ENCODE results near the gene CD33. TPM values are rescaled to one million over a fixed set of nuclear protein-coding genes. Genes with fewer than 3 reads are reported as not detected.

Gene CD33
- total and polyA plus RNA-seq, 3 donors from 2014 or later, result 1.3 to 3.8 (median 1.7) TPM

DNA sequence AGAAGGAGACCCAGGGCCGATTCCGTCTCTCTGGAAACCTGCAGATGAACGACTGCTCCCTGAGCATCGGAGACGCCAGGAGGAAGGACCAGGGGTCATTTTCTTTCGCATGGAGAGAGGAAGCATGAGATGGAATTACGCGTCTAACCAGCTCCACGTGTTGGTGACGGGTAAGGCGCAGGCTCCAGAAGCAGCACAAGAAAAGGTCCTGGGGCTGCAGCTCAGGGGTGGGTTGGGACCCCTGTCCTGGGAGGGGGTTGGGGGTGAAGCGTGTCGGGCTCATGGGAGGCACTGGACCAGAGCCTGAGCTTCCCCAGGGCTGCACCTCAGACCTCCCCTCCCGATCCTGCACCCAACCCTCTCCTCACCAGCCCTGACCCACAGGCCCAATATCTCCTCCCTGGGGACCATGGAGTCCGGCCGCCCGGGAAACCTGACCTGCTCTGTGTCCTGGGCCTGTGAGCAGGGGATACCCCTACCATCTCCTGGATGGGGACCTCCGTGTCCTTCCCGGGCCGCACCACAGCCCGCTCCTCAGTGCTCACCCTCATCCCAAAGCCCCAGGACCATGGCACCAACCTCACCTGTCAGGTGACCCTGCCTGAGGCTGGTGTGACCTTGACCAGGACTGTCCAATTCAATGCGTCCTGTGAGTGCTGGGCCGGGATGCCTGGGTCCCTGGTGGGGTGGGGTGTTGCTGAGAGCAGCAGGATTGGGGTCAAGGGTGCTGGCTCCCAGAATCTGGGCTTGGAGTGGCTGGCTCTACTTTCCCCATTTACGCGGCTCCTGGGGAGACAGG is 39.6 kb upstream of the CD33 start:
- Histone ChIP-seq H3K27me3 (no peaks in the 10 kb centered on the region), H3K4me3 (no peak overlapping the region), H3K36me3 (ENCODE audit: low read depth, missing control alignments) (no peaks in the 10 kb centered on the region), H3K9me3 (no peaks in the 10 kb centered on the region), H3K27ac (no peak overlapping the region), H3K4me1 (peaks cover 7% of the 10 kb centered on the region)
- no peak for TF ChIP-seq POLR2A (IDR thresholded peaks at IDR 0.05)
- TF ChIP-seq, protein P1, sequence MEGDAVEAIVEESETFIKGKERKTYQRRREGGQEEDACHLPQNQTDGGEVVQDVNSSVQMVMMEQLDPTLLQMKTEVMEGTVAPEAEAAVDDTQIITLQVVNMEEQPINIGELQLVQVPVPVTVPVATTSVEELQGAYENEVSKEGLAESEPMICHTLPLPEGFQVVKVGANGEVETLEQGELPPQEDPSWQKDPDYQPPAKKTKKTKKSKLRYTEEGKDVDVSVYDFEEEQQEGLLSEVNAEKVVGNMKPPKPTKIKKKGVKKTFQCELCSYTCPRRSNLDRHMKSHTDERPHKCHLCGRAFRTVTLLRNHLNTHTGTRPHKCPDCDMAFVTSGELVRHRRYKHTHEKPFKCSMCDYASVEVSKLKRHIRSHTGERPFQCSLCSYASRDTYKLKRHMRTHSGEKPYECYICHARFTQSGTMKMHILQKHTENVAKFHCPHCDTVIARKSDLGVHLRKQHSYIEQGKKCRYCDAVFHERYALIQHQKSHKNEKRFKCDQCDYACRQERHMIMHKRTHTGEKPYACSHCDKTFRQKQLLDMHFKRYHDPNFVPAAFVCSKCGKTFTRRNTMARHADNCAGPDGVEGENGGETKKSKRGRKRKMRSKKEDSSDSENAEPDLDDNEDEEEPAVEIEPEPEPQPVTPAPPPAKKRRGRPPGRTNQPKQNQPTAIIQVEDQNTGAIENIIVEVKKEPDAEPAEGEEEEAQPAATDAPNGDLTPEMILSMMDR (IDR thresholded peaks at IDR 0.05), result no peak
- DNase-seq, result no peak
- intact Hi-C loops (cut with DNase I; ENCODE audit: low total_unique reads), result no loop called here
- WGBS, 2 donors, result 89 to 90% methylated on average over 13 to 25 of the region's 25 CpGs

DNA sequence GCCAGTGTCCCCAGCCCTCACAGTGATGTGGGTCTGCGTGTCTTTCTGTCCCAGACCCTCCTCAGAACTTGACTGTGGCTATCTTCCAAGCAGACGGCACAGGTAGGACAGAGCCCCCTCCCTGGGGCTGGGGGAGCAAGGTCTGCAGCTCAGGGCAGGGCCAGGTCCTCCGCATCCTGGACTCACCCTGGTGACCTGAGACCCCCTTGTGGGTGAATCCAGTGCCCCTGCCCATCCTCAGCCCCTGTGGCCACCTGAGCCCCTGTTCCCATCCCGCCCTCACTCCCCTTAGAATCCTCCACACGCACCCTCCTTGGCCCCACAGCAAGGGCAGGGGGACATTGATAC is 39.0 kb upstream of the CD33 start:
- H3K27ac ChIP-seq, result no peak overlapping the region
- intact Hi-C loops (cut with DNase I; ENCODE audit: low total_unique reads), result no loop called here
- no peaks in the 10 kb centered on the region for H3K36me3 ChIP-seq (ENCODE audit: low read depth, missing control alignments)
- H3K9me3 ChIP-seq, result no peaks in the 10 kb centered on the region
- peaks cover 4% of the 10 kb centered on the region for H3K4me1 ChIP-seq
- 82 to 100% methylated on average over 5 of the region's 5 CpGs for WGBS, 2 donors
- no peak overlapping the region for H3K4me3 ChIP-seq
- H3K27me3 ChIP-seq, result no peaks in the 10 kb centered on the region
- no peak for TF ChIP-seq POLR2A (IDR thresholded peaks at IDR 0.05)
- TF ChIP-seq, protein P1 (IDR thresholded peaks at IDR 0.05), result no peak
- no peak for DNase-seq

DNA sequence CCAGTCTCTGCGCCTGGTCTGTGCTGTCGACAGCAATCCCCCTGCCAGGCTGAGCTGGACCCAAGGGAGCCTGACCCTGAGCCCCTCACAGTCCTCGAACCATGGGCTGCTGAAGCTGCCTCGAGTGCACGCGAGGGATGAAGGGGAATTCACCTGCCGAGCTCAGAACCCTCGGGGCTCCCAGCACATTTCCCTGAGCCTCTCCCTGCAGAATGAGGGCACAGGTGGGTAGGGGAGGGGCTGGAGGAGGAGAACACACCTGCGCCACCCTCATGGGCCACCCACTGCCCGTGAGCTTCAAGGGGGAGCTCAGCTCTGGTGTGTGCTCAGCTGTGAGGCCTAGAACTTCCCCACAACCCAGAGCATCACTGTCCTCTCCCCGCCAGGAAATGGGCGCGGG is 38.6 kb upstream of the CD33 start:
- no peak overlapping the region for H3K4me3 ChIP-seq
- DNase-seq, result no peak
- H3K36me3 ChIP-seq (ENCODE audit: low read depth, missing control alignments), result no peaks in the 10 kb centered on the region
- 74 to 87% methylated on average over 5 to 13 of the region's 13 CpGs for WGBS, 2 donors
- TF ChIP-seq, protein P1 (IDR thresholded peaks at IDR 0.05), result no peak
- no peak for TF ChIP-seq POLR2A (IDR thresholded peaks at IDR 0.05)
- no peaks in the 10 kb centered on the region for H3K9me3 ChIP-seq
- H3K27me3 ChIP-seq, result no peaks in the 10 kb centered on the region
- intact Hi-C loops (cut with DNase I; ENCODE audit: low total_unique reads), result no loop called here
- H3K4me1 ChIP-seq, result peaks cover 4% of the 10 kb centered on the region
- H3K27ac ChIP-seq, result no peak overlapping the region

DNA sequence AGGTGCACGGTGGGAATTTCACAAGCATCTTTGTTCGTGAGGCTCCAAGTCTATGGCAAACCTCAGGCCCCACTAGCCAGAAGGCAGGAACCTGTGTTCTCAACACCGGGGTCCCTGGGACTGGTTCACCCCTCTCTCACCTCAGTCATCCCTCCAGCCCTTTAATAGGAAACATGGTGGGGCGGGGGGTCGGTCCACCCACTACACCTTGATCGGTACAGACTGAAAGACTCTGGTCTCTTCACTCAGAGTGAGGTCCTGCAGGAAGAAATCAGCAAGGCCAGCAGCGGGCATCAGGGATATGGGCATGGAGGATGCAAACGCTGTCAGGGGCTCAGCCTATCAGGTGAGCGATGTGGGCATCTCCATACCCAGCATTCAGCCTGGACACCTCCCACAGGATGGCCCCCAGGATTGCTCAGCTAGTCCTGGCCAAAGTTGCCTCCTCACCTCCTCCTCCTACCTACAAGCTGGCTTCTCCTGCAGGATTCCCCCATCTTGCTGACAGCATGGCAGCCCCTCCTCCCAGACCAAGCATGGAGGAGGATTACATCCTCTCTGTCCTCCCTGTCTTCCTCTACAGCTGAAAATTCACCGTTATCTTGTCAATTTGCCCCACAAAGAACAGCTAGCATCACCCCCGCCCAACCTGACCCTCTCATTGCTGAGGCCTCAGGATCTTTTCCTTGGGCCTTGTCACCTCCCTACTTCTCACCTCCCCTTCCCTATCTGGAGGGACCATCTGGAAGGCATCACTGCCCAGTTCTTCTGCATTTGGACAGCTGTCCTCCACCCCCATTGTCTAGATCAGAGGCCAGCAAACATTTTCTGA is 37.3 kb upstream of the CD33 start:
- TF ChIP-seq, protein P1 (IDR thresholded peaks at IDR 0.05), result no peak
- TF ChIP-seq POLR2A (IDR thresholded peaks at IDR 0.05), result no peak
- no peaks in the 10 kb centered on the region for H3K27me3 ChIP-seq
- H3K4me3 ChIP-seq, result no peak overlapping the region
- no peak overlapping the region for H3K27ac ChIP-seq
- intact Hi-C loops (cut with DNase I; ENCODE audit: low total_unique reads), result no loop called here
- H3K4me1 ChIP-seq, result peaks cover 4% of the 10 kb centered on the region
- WGBS, 2 donors, result 89 to 91% methylated on average over 11 of the region's 11 CpGs
- no peaks in the 10 kb centered on the region for H3K9me3 ChIP-seq
- DNase-seq, result no peak
- no peaks in the 10 kb centered on the region for H3K36me3 ChIP-seq (ENCODE audit: low read depth, missing control alignments)
